Left ventricle myocardium inferior (tissue), 1 donor: Measurements from ENCODE around the gene CCHCR1. TPM values are rescaled to one million over a fixed set of nuclear protein-coding genes. Genes with fewer than 3 reads are reported as not detected.

Source experiments
- DNase-seq: peaks from one replicate; pipeline ENCODE4 v3.0.0-alpha.2; 2020
- H3K27ac ChIP-seq: fragments of 200-600 bp; replicated peaks from 2 replicates; pipeline ENCODE4 v1.8.0; 2021
- H3K27me3 ChIP-seq: fragments of 200-600 bp; 2 replicates; pipeline ENCODE4 v1.8.0; 2021; ENCODE audit warnings: low read depth
- H3K36me3 ChIP-seq: fragments of 200-600 bp; 2 replicates; pipeline ENCODE4 v1.8.0; 2021
- H3K4me1 ChIP-seq: fragments of 200-600 bp; 2 replicates; pipeline ENCODE4 v1.8.0; 2021
- H3K4me3 ChIP-seq: fragments of 200-600 bp; 2 replicates; pipeline ENCODE4 v1.8.0; 2021; ENCODE audit warnings: mild to moderate bottlenecking, moderate library complexity
- H3K9me3 ChIP-seq: fragments of 200-600 bp; replicated peaks from 2 replicates; pipeline ENCODE4 v1.8.0; 2021
- intact Hi-C: fragments of 100-400 bp; cut with micrococcal nuclease; formaldehyde crosslinking; loops from one replicate; pipeline ENCODE4 v1.11.0; 2022
- total RNA-seq: library from RNA; stranded (reverse); fragmentation: NEBNext Ultra II Directional; extraction: Animal tissue kit (Norgen Biotek cat#: 25700); gene quantifications from one replicate; pipeline ENCODE4 v1.2.1, GENCODE V29; 2021
- TF ChIP-seq, protein P1 (sequence below): fragments of 200-600 bp; IDR thresholded peaks from 2 replicates; pipeline ENCODE4 v1.8.0; 2021; ENCODE audit warnings: antibody characterized with exemption, mild to moderate bottlenecking, borderline replicate concordance
- donor health status: DM: no; HTN: yes; CAD: no; lungs with severe emphysema.

Gene CCHCR1
- total RNA-seq, 1 donor from 2014 or later: 13.3 TPM

- Histone ChIP-seq H3K27me3 (no peaks in the 10 kb centered on the region), H3K4me1 (peaks cover 10% of the 10 kb centered on the region), H3K36me3 (no peaks in the 10 kb centered on the region), H3K27ac (no peak overlapping the region), H3K4me3 (no peak overlapping the region), H3K9me3 (no peaks in the 10 kb centered on the region)
- no peak for DNase-seq
- intact Hi-C loops: no loop called here
- TF ChIP-seq, protein P1, sequence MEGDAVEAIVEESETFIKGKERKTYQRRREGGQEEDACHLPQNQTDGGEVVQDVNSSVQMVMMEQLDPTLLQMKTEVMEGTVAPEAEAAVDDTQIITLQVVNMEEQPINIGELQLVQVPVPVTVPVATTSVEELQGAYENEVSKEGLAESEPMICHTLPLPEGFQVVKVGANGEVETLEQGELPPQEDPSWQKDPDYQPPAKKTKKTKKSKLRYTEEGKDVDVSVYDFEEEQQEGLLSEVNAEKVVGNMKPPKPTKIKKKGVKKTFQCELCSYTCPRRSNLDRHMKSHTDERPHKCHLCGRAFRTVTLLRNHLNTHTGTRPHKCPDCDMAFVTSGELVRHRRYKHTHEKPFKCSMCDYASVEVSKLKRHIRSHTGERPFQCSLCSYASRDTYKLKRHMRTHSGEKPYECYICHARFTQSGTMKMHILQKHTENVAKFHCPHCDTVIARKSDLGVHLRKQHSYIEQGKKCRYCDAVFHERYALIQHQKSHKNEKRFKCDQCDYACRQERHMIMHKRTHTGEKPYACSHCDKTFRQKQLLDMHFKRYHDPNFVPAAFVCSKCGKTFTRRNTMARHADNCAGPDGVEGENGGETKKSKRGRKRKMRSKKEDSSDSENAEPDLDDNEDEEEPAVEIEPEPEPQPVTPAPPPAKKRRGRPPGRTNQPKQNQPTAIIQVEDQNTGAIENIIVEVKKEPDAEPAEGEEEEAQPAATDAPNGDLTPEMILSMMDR: no peak
Measured at GRCh38 chr6:31131595-31131994, 26.0 kb downstream of the CCHCR1 start.

DNA sequence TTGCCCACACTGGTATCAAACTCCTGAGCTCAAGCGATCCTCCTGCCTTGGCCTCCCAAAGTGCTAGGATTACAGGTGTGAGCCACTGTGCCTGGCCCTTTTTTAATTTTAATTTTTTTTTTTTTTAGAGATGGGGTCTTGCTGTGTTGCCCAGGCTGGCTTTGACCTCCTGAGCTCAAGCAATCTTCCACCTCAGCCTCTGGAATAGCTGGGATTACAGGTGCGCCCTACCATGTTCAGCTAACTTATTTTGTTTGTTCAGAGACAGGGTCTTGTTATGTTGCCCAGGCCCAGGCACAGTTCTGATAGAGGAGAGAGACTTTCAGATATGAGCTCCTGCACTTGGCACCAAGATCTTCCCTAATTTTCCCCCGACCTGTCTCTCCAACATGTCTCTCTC lies 26.9 kb downstream of the CCHCR1 start:
- Histone ChIP-seq H3K36me3 (no peaks in the 10 kb centered on the region), H3K27ac (no peak overlapping the region), H3K4me3 (no peak overlapping the region), H3K9me3 (no peaks in the 10 kb centered on the region), H3K27me3 (no peaks in the 10 kb centered on the region), H3K4me1 (peaks cover 19% of the 10 kb centered on the region)
- no peak for DNase-seq
- intact Hi-C loops: no loop called here
- TF ChIP-seq, protein P1: no peak

DNA sequence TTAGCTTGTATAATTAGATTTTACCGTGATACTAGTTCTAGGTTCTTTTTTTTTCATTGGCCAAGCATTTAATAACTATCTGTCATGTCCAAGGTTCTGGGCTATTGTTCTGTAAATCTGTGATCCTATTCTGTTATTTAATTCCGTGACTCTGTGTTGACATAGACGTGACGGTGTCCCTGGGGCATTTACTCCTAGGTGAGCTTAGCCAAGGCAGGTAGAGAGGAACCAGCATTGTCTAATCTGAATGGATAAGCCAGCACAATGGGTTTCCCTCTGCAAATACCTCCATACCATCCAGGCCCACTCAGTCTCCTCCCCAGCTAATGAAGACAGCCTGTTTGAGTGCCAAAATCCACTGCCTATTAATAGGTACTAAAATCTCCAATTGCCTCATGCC lies 28.5 kb downstream of the CCHCR1 start:
- H3K4me3 ChIP-seq: no peak overlapping the region
- intact Hi-C loops: no loop called here
- H3K27me3 ChIP-seq: no peaks in the 10 kb centered on the region
- no peak for DNase-seq
- TF ChIP-seq, protein P1: no peak
- peaks cover 29% of the 10 kb centered on the region for H3K4me1 ChIP-seq
- no peak overlapping the region for H3K27ac ChIP-seq
- H3K9me3 ChIP-seq: no peaks in the 10 kb centered on the region
- no peaks in the 10 kb centered on the region for H3K36me3 ChIP-seq

GRCh38 chr6:31128093-31128676 lies 29.4 kb downstream of the CCHCR1 start:
- H3K27me3 ChIP-seq: no peaks in the 10 kb centered on the region
- DNase-seq: peak; percentile 51
- H3K9me3 ChIP-seq: no peaks in the 10 kb centered on the region
- no peaks in the 10 kb centered on the region for H3K36me3 ChIP-seq
- H3K4me1 ChIP-seq: peaks cover 36% of the 10 kb centered on the region
- H3K4me3 ChIP-seq: no peak overlapping the region
- TF ChIP-seq, protein P1: peak; percentile 91
- intact Hi-C loops: no loop called here
- no peak overlapping the region for H3K27ac ChIP-seq

- Histone ChIP-seq H3K4me3 (no peak overlapping the region), H3K36me3 (no peaks in the 10 kb centered on the region), H3K27ac (peak overlapping the region; percentile 72), H3K9me3 (no peaks in the 10 kb centered on the region), H3K4me1 (peaks cover 46% of the 10 kb centered on the region), H3K27me3 (no peaks in the 10 kb centered on the region)
- TF ChIP-seq, protein P1: no peak
- no peak for DNase-seq
- intact Hi-C loops: no loop called here
Measured at GRCh38 chr6:31126396-31127175, 31.0 kb downstream of the CCHCR1 start.
